HG03469 (cell line): ENCODE results near the gene DHX35.
"Not testable (repeated sequence)": the region's sequence is repeated elsewhere in the genome, so short reads cannot be mapped to it uniquely, and the experiment has no call there.

Experiments used
- ATAC-seq: cut with Tn5 transposase; IDR thresholded peaks from one replicate; pipeline ENCODE4 v1.9.1; 2021; ENCODE audit warnings: mild to moderate bottlenecking, moderate library complexity, moderate number of reproducible peaks; ENCODE audit not compliant: unreplicated experiment

DHX35 gene

GRCh38 chr20:38940644-38941043 lies 21.5 kb upstream of the DHX35 start:
- no peak for ATAC-seq

GRCh38 chr20:38941726-38942389 lies 20.3 kb upstream of the DHX35 start:
- ATAC-seq: no peak

GRCh38 chr20:38945012-38945411 lies 17.1 kb upstream of the DHX35 start:
- ATAC-seq: no peak

GRCh38 chr20:38946836-38947235 lies 15.3 kb upstream of the DHX35 start:
- ATAC-seq: no peak

- no peak for ATAC-seq
These were observed 14.2 kb upstream of the DHX35 start for GRCh38 chr20:38947931-38948362.

- ATAC-seq: no peak
These were observed 11.9 kb upstream of the DHX35 start for GRCh38 chr20:38950254-38950653.

GRCh38 chr20:38951611-38952010 lies 10.5 kb upstream of the DHX35 start:
- no peak for ATAC-seq

GRCh38 chr20:38952153-38952552 lies 10.0 kb upstream of the DHX35 start:
- no peak for ATAC-seq

- ATAC-seq: no peak
These were observed 8.4 kb upstream of the DHX35 start for GRCh38 chr20:38953630-38954340.

- ATAC-seq: no peak
These were observed 4.8 kb upstream of the DHX35 start for GRCh38 chr20:38957235-38957876.

GRCh38 chr20:38957915-38958485 lies 4.1 kb upstream of the DHX35 start:
- ATAC-seq: no peak

- ATAC-seq: not testable (repeated sequence)
These were observed 1.9 kb upstream of the DHX35 start for GRCh38 chr20:38960187-38960687.

- ATAC-seq: no peak
These were observed 557 bp upstream of the DHX35 start for GRCh38 chr20:38961530-38962043.

- ATAC-seq: no peak
These were observed 821 bp downstream of the DHX35 start for GRCh38 chr20:38962928-38963401.

GRCh38 chr20:38963745-38964144 lies 1.6 kb downstream of the DHX35 start:
- no peak for ATAC-seq

- no peak for ATAC-seq
These were observed 3.1 kb downstream of the DHX35 start for GRCh38 chr20:38965264-38965663.

GRCh38 chr20:38968090-38968489 lies 5.9 kb downstream of the DHX35 start:
- ATAC-seq: no peak

- no peak for ATAC-seq
These were observed 7.6 kb downstream of the DHX35 start for GRCh38 chr20:38969708-38970107.

GRCh38 chr20:38970302-38970701 lies 8.2 kb downstream of the DHX35 start:
- ATAC-seq: no peak

GRCh38 chr20:38973107-38973506 lies 11.0 kb downstream of the DHX35 start:
- ATAC-seq: no peak

GRCh38 chr20:38973645-38974044 lies 11.5 kb downstream of the DHX35 start:
- no peak for ATAC-seq
